Stimulated activated naive B cell treated with anti-CD40 and anti-IgM and Interleukin-4, amounts not matched to agents 10 μg/mL and 1 μg/mL and 100 μg/mL, for 72 hours (primary cell): ENCODE results near the gene TPP2.

Source experiments
- ATAC-seq, 2 donors: fragments of 150-1000 bp; cut with Tn5 transposase; replicated peaks; 2 replicates each; pipeline ENCODE4 v1.10.0; 2021; ENCODE audit warnings: moderate library complexity in 1 of 2
- DNase-seq: peaks from one replicate; pipeline ENCODE4 v3.0.0; 2021
- H3K27ac Mint-ChIP-seq: one replicate; pipeline ENCODE4 v1.8.0; 2022; ENCODE audit warnings: mild to moderate bottlenecking, mixed read lengths
- H3K27me3 Mint-ChIP-seq, 2 donors: one replicate each; pipeline ENCODE4 v1.8.0; 2022; ENCODE audit warnings: mixed read lengths in 2 of 2
- H3K36me3 Mint-ChIP-seq, 2 donors: one replicate each; pipeline ENCODE4 v1.8.0; 2022; ENCODE audit warnings: mixed read lengths in 2 of 2, mild to moderate bottlenecking in 1 of 2
- H3K4me1 Mint-ChIP-seq, 2 donors: one replicate each; pipeline ENCODE4 v1.8.0; 2022; ENCODE audit warnings: mixed read lengths in 2 of 2, mild to moderate bottlenecking in 1 of 2
- H3K4me3 Mint-ChIP-seq, 2 donors: one replicate each; pipeline ENCODE4 v1.8.0; 2022; ENCODE audit warnings: mild to moderate bottlenecking in 2 of 2, mixed read lengths in 2 of 2, moderate library complexity in 1 of 2
- H3K9me3 Mint-ChIP-seq, 2 donors: one replicate each; pipeline ENCODE4 v1.8.0; 2022; ENCODE audit warnings: mixed read lengths in 2 of 2, mild to moderate bottlenecking in 1 of 2

TPP2 gene

DNA sequence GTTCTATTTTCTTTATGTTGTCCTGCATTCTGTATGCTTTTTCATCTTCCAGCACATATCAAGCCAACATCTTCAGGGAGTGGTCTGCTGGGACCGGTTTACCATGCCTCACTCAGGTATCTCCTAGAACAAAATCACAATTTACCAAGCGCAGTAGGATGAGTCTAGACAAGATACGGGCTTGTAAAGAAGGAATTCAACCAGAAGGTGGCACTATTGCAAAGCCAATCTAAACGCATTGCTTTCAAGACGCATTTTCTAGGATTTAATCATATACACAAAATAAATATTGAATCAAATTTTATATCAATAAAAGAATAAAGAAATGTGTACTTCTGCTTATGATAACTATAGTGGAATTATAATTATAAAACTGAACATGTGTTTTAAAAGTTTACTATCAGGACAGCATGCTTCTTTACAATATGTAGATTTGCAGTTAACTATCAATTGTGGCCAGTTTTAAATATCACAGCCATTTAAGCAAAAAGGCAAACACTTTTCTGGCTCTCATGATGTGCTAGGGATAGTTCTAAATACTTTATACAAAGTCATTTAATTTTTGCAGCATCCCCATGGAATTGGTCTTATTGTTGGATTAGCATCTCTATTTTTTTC is 16.1 kb upstream of the TPP2 start:
- H3K9me3 Mint-ChIP-seq = no peaks in the 10 kb centered on the region
- H3K27ac Mint-ChIP-seq = no peak overlapping the region
- no peak overlapping the region for H3K4me3 Mint-ChIP-seq
- H3K27me3 Mint-ChIP-seq = peaks cover 4 to 15% of the 10 kb centered on the region in 2 donors
- ATAC-seq (peak; percentile 64 to 69), DNase-seq (peak; percentile 12)
- H3K4me1 Mint-ChIP-seq = peaks cover 10 to 12% of the 10 kb centered on the region in 2 donors
- H3K36me3 Mint-ChIP-seq = no peaks in the 10 kb centered on the region

DNA sequence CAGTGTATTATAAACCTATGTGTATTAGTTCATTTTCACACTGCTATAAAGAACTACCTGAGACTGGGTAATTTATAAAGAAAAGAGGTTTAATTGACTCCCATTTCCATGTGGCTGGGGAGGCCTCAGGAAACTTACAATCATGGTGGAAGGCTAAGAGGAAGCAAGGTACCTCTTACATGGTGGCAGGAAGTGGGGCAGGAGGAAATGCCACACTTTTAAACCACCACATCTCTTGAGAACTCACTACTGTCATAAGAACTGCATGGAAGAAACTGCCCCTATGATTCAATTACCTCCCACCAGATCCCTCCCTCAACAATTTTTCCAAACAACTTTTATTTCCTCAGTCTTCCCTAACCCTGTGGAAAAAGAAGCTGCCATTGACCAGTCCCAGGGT is 14.5 kb upstream of the TPP2 start:
- Mint-ChIP-seq H3K9me3 (no peaks in the 10 kb centered on the region), H3K4me1 (peaks cover 10 to 12% of the 10 kb centered on the region in 2 donors), H3K27ac (no peak overlapping the region), H3K4me3 (no peak overlapping the region), H3K27me3 (peaks cover 4 to 15% of the 10 kb centered on the region in 2 donors), H3K36me3 (no peaks in the 10 kb centered on the region)
- no peak for ATAC-seq
- no peak for DNase-seq

DNA sequence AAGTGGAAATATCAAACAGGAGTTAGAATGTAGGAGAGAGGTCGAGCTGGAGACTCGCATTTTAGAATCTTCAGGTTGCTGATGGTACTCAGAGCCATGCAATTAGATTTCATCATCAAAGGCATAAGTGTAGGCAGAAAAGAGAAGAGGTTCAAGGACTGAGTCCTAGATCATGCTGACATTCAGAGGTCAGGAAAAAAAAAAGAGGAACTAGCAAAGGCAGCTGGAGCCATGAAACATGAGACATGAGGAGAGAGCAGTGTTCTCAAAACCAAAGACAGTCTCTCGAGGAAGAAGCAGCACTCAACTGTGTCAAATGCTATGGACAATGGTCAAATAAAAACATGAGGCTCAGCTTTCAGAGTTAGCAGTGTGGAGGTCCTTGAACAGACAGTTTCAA is 12.4 kb upstream of the TPP2 start:
- peak; percentile 3 for DNase-seq
- no peak overlapping the region for H3K27ac Mint-ChIP-seq
- ATAC-seq = peak; percentile 90 to 94
- no peak overlapping the region for H3K4me3 Mint-ChIP-seq
- peaks cover 4 to 6% of the 10 kb centered on the region in 2 donors for H3K27me3 Mint-ChIP-seq
- H3K36me3 Mint-ChIP-seq = no peaks in the 10 kb centered on the region
- H3K9me3 Mint-ChIP-seq = no peaks in the 10 kb centered on the region
- H3K4me1 Mint-ChIP-seq = peaks cover 10 to 12% of the 10 kb centered on the region in 2 donors

DNA sequence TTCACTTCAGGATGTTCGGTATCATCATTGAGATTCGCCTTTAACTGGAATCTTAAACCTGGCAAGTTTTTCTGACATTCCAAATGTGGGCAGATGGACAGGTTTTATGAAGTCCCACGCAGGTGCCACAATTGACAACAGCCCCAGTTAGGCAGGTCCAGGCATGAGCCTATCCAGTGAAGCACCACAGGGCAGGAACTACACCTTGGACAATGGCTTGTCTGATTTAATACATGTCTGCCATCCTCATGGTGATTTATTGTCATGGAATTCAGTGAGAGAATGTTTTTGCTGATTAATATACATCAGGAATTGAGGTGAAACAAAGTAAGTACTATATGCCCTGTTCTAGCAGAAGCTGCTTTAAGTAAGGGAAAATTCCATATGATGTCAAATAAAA is 10.2 kb upstream of the TPP2 start:
- no peaks in the 10 kb centered on the region for H3K27me3 Mint-ChIP-seq
- peaks cover 9 to 12% of the 10 kb centered on the region in 2 donors for H3K4me1 Mint-ChIP-seq
- ATAC-seq (no peak), DNase-seq (no peak)
- no peaks in the 10 kb centered on the region for H3K9me3 Mint-ChIP-seq
- no peaks in the 10 kb centered on the region for H3K36me3 Mint-ChIP-seq
- no peak overlapping the region for H3K4me3 Mint-ChIP-seq
- H3K27ac Mint-ChIP-seq = no peak overlapping the region

DNA sequence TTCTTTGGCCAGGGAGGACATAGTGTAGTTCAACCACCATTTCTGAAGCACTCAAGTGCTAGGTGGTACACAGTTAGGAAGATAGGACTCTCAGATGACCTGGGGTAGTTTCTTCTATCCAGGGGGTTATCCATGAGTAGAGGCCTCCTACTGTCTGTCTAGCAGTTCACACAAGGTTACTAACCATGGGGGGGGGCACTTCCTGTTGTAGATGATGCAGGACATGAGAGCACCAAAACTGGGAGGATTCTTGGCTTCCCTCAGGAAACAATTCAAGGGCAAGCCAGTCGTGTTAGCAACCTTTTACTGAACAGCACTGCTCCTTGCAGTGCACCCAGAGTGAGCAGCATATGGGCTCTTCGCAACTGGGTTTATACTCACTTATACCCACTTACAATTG is 8.9 kb upstream of the TPP2 start:
- Mint-ChIP-seq H3K27ac (no peak overlapping the region), H3K9me3 (no peaks in the 10 kb centered on the region), H3K4me3 (no peak overlapping the region), H3K27me3 (no peaks in the 10 kb centered on the region), H3K4me1 (peaks cover 12 to 13% of the 10 kb centered on the region in 2 donors), H3K36me3 (no peaks in the 10 kb centered on the region)
- ATAC-seq (no peak), DNase-seq (no peak)

DNA sequence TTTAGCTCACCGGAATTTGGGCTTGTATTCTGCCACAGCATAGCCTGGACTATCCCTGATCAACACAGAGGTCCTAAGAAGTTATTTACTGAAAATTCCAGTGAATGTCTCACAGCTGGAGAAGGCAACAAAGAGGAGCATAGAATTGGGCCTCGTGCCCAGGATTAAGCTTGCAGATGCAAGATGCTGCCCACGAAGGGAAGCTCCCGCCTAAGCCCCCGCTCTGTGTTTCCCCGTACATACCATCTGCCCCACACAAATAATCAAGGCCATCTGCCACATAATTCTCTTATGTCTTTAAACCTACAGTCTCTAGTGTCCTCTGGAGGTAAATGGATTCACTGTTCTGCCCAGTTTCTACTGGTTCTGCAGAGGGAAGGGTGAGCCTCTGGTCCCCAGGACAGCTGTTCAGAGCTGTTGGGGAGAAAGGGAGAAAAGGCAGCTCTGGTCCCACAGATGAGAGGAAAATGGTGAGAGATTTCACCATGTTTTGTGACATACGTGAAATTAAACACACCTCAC is 7.4 kb upstream of the TPP2 start:
- Mint-ChIP-seq H3K27me3 (no peaks in the 10 kb centered on the region), H3K9me3 (no peaks in the 10 kb centered on the region), H3K4me1 (peaks cover 7 to 10% of the 10 kb centered on the region in 2 donors), H3K36me3 (no peaks in the 10 kb centered on the region), H3K27ac (no peak overlapping the region), H3K4me3 (no peak overlapping the region)
- no peak for ATAC-seq
- DNase-seq = no peak

DNA sequence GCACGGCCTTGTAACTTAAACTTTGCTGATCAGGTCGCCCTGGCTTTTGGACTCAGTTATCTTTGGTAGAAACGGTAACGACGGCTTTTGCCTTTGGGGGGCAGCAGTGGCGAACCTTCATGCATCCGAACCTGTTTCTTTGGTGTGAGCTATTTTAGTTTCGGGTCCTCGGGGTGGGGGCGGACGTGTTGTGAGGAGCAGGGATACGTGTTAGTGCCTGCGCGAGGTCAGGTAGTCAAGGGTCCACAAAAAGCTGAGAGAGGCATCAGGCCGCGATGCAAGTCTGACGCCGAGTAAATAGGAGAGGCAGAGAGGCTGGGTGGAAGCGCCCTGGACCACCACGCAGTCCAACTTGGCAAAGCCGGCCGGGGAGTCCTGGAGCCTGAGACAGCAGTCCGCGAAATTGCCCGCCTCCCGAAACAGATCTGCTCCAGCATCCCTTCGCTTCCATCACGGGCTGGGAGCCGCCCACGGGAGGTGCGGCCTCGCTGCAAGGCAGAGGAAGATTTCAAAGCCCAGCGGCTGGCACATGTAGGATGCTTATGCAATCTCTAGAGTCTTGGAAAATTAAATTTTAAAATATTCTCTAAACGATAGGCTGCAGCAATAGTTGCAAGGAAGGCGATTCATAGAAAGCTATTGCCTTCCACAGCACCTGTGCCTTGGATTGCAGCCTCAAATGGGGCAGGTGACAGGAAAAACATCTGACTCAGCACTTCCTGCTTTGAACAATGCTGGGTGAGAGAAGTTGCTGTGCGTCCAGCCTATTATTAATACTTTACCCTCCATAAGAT is 4.6 kb upstream of the TPP2 start:
- DNase-seq = peak; percentile 66
- H3K4me3 Mint-ChIP-seq = peak overlapping the region; percentile 89 to 97
- peak overlapping the region; percentile 90 for H3K27ac Mint-ChIP-seq
- peaks cover 0 to 2% of the 10 kb centered on the region in 2 donors for H3K36me3 Mint-ChIP-seq
- peak; percentile 25 to 27 for ATAC-seq
- H3K9me3 Mint-ChIP-seq = no peaks in the 10 kb centered on the region
- no peaks in the 10 kb centered on the region for H3K27me3 Mint-ChIP-seq
- peaks cover 5 to 13% of the 10 kb centered on the region in 2 donors for H3K4me1 Mint-ChIP-seq

DNA sequence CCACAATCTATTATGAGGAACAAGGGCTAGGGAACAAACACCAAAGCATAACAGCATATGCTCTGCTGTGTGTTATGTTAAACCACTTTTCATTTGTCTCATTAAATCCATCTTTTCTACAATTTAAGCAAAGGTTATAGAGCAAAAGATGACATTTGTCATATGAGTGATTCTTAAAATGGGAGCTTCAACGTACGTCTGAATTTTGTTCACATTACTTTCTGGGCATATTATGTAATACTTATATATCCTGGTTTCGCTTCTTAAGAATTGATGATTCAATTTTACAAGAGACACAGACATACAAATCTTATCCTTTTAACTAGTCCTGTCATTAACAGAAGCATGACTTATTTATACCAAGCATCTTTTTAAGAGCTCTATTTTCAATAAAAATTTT is 3.3 kb upstream of the TPP2 start:
- ATAC-seq (no peak), DNase-seq (no peak)
- H3K4me1 Mint-ChIP-seq = peaks cover 10 to 24% of the 10 kb centered on the region in 2 donors
- H3K9me3 Mint-ChIP-seq = no peaks in the 10 kb centered on the region
- H3K27ac Mint-ChIP-seq = no peak overlapping the region
- H3K36me3 Mint-ChIP-seq = peaks cover 4 to 6% of the 10 kb centered on the region in 2 donors
- H3K27me3 Mint-ChIP-seq = no peaks in the 10 kb centered on the region
- no peak overlapping the region for H3K4me3 Mint-ChIP-seq

DNA sequence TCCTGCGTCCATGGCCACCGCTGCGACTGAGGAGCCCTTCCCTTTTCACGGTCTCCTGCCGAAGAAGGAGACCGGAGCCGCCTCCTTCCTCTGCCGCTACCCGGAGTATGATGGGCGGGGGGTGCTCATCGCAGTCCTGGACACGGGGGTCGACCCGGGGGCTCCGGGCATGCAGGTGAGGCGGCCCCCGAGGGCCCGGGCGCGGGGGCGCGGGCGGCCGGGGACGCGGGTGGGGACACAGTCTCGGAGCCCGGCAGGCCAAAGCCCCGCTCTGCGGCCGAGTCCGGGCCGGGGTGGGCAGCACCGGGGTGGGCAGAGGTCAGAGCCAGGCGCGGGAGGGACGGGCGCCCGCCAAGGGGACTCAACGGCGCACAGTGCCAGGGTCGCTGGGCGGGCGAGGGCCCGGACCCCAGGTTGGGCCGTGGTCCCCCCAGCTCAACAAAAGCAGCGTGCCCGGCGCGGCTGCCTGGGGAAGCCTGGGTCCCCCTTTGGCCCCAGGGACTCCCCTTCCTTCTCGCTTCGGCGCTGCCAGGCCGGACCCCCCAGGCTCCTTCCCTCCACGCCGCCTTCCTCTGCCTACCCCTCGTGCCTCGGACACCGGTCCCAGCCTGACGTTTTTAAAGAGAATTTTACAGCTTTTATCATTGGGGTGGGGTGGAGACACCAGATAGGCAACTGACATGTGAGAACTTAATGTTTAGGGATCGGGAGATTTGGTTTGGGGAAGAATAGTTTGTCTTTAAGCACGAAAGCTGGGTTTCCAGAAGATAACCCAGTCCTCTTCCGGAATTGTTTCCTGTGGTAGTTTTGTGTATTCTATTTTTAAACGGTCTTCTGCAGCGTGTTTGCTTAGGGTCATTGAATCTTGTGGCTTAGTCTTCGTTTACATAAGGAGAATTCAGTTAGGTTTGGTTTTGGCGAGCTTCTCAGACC is 509 bp downstream of the TPP2 start:
- ATAC-seq (peak; percentile 6 to 9), DNase-seq (peak; percentile 12)
- Mint-ChIP-seq H3K4me1 (peaks cover 26 to 57% of the 10 kb centered on the region in 2 donors), H3K27me3 (no peaks in the 10 kb centered on the region), H3K27ac (peak overlapping the region; percentile 99), H3K4me3 (peak overlapping the region; percentile 85 to 94), H3K9me3 (no peaks in the 10 kb centered on the region), H3K36me3 (peaks cover 13 to 14% of the 10 kb centered on the region in 2 donors)

DNA sequence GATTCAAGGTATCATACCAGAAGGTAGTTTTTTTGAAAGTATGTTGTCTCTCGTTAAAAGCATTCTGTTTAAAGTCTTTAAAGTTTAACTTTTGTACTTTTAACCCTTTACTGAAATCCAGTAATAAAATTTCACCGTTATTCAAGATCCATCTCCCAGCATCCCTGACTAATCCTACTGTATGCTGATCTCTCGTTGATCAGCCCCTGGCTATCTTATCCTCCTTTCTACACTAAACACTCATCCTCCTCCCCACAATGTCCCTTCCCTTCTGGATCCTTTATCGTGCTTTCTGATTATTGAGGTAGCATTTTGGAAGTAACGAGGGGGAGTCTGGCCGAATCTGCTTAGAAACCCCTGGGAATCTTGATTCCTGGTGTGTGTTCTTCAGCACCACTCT is 1.3 kb downstream of the TPP2 start:
- no peak for ATAC-seq
- Mint-ChIP-seq H3K27ac (peak overlapping the region; percentile 48), H3K9me3 (no peaks in the 10 kb centered on the region), H3K36me3 (peaks cover 13 to 20% of the 10 kb centered on the region in 2 donors), H3K4me3 (peak overlapping the region; percentile 85 to 94), H3K4me1 (peaks cover 30 to 65% of the 10 kb centered on the region in 2 donors), H3K27me3 (no peaks in the 10 kb centered on the region)
- DNase-seq = no peak

DNA sequence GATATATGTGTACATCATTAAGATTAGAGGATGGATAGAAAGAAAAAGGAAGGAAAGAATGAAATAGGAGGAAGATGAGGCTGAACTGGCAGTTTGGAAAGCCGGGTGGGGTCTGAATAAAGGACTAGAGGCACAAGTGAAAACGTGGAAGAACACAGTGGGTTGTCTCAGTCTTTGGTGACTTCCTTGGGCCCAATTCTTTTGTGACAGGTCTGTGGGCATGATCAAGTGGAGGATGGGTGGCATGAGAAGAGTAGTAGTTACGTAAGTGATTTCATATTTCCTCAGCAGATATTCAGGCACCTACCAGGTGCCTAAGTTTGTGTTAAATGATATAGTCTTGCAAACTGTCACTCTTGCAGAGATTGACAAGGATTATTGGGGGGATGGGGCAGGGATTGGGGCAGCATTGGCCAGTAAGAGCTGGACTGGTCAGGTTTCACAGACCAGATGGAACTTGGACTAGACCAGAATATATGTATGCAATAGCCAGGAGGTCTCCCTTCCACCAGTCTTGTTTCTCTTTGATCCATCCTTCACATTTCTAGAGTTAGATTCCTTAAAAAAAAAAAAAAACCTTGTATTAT is 2.7 kb downstream of the TPP2 start:
- Mint-ChIP-seq H3K27ac (no peak overlapping the region), H3K36me3 (peaks cover 21 to 34% of the 10 kb centered on the region in 2 donors), H3K9me3 (no peaks in the 10 kb centered on the region), H3K4me1 (peaks cover 38 to 73% of the 10 kb centered on the region in 2 donors), H3K4me3 (no peak overlapping the region), H3K27me3 (no peaks in the 10 kb centered on the region)
- no peak for ATAC-seq
- no peak for DNase-seq

DNA sequence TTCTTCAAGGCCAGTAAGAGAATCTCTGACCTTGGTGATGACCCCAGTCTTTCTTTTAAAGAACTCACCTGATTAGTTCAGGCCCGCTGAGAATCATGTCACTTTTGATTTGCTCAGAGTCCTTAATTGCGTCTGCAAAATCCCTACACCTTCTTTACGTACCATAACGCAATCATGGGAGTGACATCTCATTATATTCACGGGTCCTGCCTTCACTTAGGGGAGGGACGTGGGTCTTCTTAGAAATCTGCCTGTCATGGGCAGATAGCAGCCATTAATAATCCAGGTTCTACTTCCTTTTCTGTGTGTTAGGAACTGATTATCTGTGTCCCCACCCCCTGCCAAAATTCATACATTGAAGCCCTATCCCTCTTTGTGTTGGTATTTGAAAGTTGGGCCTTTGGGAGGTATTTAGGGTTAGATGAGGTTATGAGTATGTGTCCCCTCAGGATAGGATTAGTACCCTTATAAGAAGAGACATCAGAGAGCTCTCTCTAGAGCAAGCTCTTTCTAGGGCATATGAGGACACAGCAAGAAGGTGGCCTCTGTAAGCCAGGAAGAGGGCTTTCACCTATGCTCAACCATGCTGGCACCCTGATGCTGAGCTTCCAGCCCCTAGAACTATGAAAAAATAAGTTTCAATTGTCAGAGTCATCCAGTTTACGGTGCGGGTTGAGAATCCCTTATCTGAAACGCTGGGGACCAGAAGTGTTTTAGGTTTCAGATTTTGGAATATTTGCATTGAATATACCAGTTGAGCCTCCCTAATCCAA is 9.9 kb downstream of the TPP2 start:
- ATAC-seq = no peak
- Mint-ChIP-seq H3K4me1 (peaks cover 29 to 37% of the 10 kb centered on the region in 2 donors), H3K36me3 (peaks cover 44 to 59% of the 10 kb centered on the region in 2 donors), H3K27ac (no peak overlapping the region), H3K4me3 (no peak overlapping the region), H3K9me3 (no peaks in the 10 kb centered on the region), H3K27me3 (no peaks in the 10 kb centered on the region)
- no peak for DNase-seq

DNA sequence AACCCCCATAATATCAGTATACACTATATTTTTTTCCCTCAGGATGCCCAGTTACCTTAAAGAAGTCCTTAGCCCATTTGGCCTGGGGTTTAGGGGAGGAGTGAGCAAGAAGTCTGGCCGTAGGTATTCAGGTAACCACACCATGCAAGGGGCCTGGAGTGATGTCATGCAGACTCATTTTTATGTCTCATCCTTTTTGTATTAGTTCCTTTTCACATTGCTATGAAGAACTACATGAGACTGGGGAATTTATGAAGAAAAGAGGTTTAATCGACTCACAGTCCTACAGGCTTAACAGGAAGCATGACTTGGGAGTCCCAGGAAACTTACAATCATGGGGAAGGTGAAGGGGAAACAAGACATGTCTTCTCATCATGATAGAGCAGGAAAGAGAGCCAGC is 12.2 kb downstream of the TPP2 start:
- DNase-seq = no peak
- Mint-ChIP-seq H3K27me3 (no peaks in the 10 kb centered on the region), H3K4me3 (no peak overlapping the region), H3K4me1 (peaks cover 17 to 28% of the 10 kb centered on the region in 2 donors), H3K27ac (peak overlapping the region; percentile 78), H3K9me3 (no peaks in the 10 kb centered on the region), H3K36me3 (peaks cover 42 to 48% of the 10 kb centered on the region in 2 donors)
- ATAC-seq = peak in 1 of 2 donors; percentile 23
